ENCODE measurements around the gene DOHH. TPM values are rescaled to one million over a fixed set of nuclear protein-coding genes. Genes with fewer than 3 reads are reported as not detected.

Gene DOHH
- total RNA-seq, 1 donor from 2014 or later = 14.5 TPM

GRCh38 chr19:3474010-3474409, 26.5 kb downstream of the DOHH start:
- no peaks in the 10 kb centered on the region for H3K79me2 ChIP-seq (ENCODE audit: insufficient read depth, low read length)
- FAIRE-seq (no peak), DNase-seq (ENCODE audit: low read depth) (no peak)
- H3K4me3 Mint-ChIP-seq (ENCODE audit: unreplicated experiment) = no peak overlapping the region
- H3K9ac ChIP-seq (ENCODE audit: low read length) = no peak overlapping the region
- H3K4me1 ChIP-seq (ENCODE audit: insufficient read depth, low read length) = no peaks in the 10 kb centered on the region
- TF ChIP-seq EZH2 (IDR thresholded peaks at IDR 0.05; ENCODE audit: insufficient read depth, low read length) (no peak), CTCF (IDR thresholded peaks at IDR 0.05; ENCODE audit: insufficient read depth, low read depth, low read length) (no peak)
- peaks cover 22% of the 10 kb centered on the region for H3K27me3 Mint-ChIP-seq (ENCODE audit: low read depth, unreplicated experiment)
- no peak overlapping the region for H2AFZ ChIP-seq (ENCODE audit: low read depth, low read length)
- no peak overlapping the region for H3K27ac ChIP-seq (ENCODE audit: low read depth, low read length)
- no peak overlapping the region for H3K4me2 ChIP-seq (ENCODE audit: low read length)
- no peaks in the 10 kb centered on the region for H3K36me3 ChIP-seq (ENCODE audit: insufficient read depth, low read length)
- no peaks in the 10 kb centered on the region for H3K9me3 ChIP-seq (ENCODE audit: insufficient read depth, low read depth, low read length)
- H3K4me1 Mint-ChIP-seq (ENCODE audit: low read depth, unreplicated experiment) = no peaks in the 10 kb centered on the region
- peaks cover 3% of the 10 kb centered on the region for H3K9me3 Mint-ChIP-seq (ENCODE audit: unreplicated experiment)
- peaks cover 7% of the 10 kb centered on the region for H3K27me3 ChIP-seq (ENCODE audit: insufficient read depth, low read length)
- no peaks in the 10 kb centered on the region for H3K36me3 Mint-ChIP-seq (ENCODE audit: low read depth, unreplicated experiment)
- no peak overlapping the region for H3K27ac Mint-ChIP-seq (ENCODE audit: unreplicated experiment)
- no peak overlapping the region for H3K4me3 ChIP-seq (ENCODE audit: insufficient read depth, low read depth, low read length)
- peaks cover 3% of the 10 kb centered on the region for H4K20me1 ChIP-seq (ENCODE audit: insufficient read depth, low read length)

GRCh38 chr19:3471954-3472655, 28.4 kb downstream of the DOHH start:
- Histone ChIP-seq H4K20me1 (ENCODE audit: insufficient read depth, low read length) (peaks cover 3% of the 10 kb centered on the region), H3K4me1 (ENCODE audit: insufficient read depth, low read length) (no peaks in the 10 kb centered on the region), H3K4me2 (ENCODE audit: low read length) (no peak overlapping the region), H3K27ac (ENCODE audit: low read depth, low read length) (no peak overlapping the region), H2AFZ (ENCODE audit: low read depth, low read length) (no peak overlapping the region), H3K4me3 (ENCODE audit: insufficient read depth, low read depth, low read length) (no peak overlapping the region), H3K27me3 (ENCODE audit: insufficient read depth, low read length) (peaks cover 7% of the 10 kb centered on the region), H3K36me3 (ENCODE audit: insufficient read depth, low read length) (no peaks in the 10 kb centered on the region), H3K79me2 (ENCODE audit: insufficient read depth, low read length) (no peaks in the 10 kb centered on the region), H3K9ac (ENCODE audit: low read length) (no peak overlapping the region), H3K9me3 (ENCODE audit: insufficient read depth, low read depth, low read length) (no peaks in the 10 kb centered on the region)
- no peak overlapping the region for H3K4me3 Mint-ChIP-seq (ENCODE audit: unreplicated experiment)
- no peaks in the 10 kb centered on the region for H3K4me1 Mint-ChIP-seq (ENCODE audit: low read depth, unreplicated experiment)
- FAIRE-seq = no peak
- peaks cover 6% of the 10 kb centered on the region for H3K9me3 Mint-ChIP-seq (ENCODE audit: unreplicated experiment)
- no peak overlapping the region for H3K27ac Mint-ChIP-seq (ENCODE audit: unreplicated experiment)
- H3K27me3 Mint-ChIP-seq (ENCODE audit: low read depth, unreplicated experiment) = peaks cover 18% of the 10 kb centered on the region
- H3K36me3 Mint-ChIP-seq (ENCODE audit: low read depth, unreplicated experiment) = peaks cover 7% of the 10 kb centered on the region
- no peak for TF ChIP-seq EZH2 (IDR thresholded peaks at IDR 0.05; ENCODE audit: insufficient read depth, low read length)
- peak; percentile 53 for TF ChIP-seq CTCF (IDR thresholded peaks at IDR 0.05; ENCODE audit: insufficient read depth, low read depth, low read length)
- DNase-seq (ENCODE audit: low read depth) = no peak

GRCh38 chr19:3470500-3471128, 29.9 kb downstream of the DOHH start:
- no peak overlapping the region for H3K4me3 Mint-ChIP-seq (ENCODE audit: unreplicated experiment)
- H3K9me3 Mint-ChIP-seq (ENCODE audit: unreplicated experiment) = peaks cover 6% of the 10 kb centered on the region
- Histone ChIP-seq H3K4me2 (ENCODE audit: low read length) (no peak overlapping the region), H3K79me2 (ENCODE audit: insufficient read depth, low read length) (no peaks in the 10 kb centered on the region), H4K20me1 (ENCODE audit: insufficient read depth, low read length) (peaks cover 6% of the 10 kb centered on the region), H3K27me3 (ENCODE audit: insufficient read depth, low read length) (peaks cover 7% of the 10 kb centered on the region), H3K4me3 (ENCODE audit: insufficient read depth, low read depth, low read length) (no peak overlapping the region), H2AFZ (ENCODE audit: low read depth, low read length) (no peak overlapping the region), H3K4me1 (ENCODE audit: insufficient read depth, low read length) (no peaks in the 10 kb centered on the region), H3K27ac (ENCODE audit: low read depth, low read length) (no peak overlapping the region), H3K9ac (ENCODE audit: low read length) (no peak overlapping the region), H3K9me3 (ENCODE audit: insufficient read depth, low read depth, low read length) (no peaks in the 10 kb centered on the region), H3K36me3 (ENCODE audit: insufficient read depth, low read length) (no peaks in the 10 kb centered on the region)
- H3K4me1 Mint-ChIP-seq (ENCODE audit: low read depth, unreplicated experiment) = peaks cover 6% of the 10 kb centered on the region
- no peak overlapping the region for H3K27ac Mint-ChIP-seq (ENCODE audit: unreplicated experiment)
- H3K27me3 Mint-ChIP-seq (ENCODE audit: low read depth, unreplicated experiment) = peaks cover 20% of the 10 kb centered on the region
- DNase-seq (ENCODE audit: low read depth) (no peak), FAIRE-seq (no peak)
- TF ChIP-seq CTCF (IDR thresholded peaks at IDR 0.05; ENCODE audit: insufficient read depth, low read depth, low read length) (no peak), EZH2 (IDR thresholded peaks at IDR 0.05; ENCODE audit: insufficient read depth, low read length) (no peak)
- peaks cover 7% of the 10 kb centered on the region for H3K36me3 Mint-ChIP-seq (ENCODE audit: low read depth, unreplicated experiment)
